A549 (cell line): ENCODE measurements around the gene TRIM54. TPM values are rescaled to one million over a fixed set of nuclear protein-coding genes. Genes with fewer than 3 reads are reported as not detected.

Experiments
- ATAC-seq, 2 experiments: fragments of 200-7000 bp in 1 of 2; fragments of >200 bp in 1 of 2; cut with Nextera tagmentation in 1 of 2; cut with Tn5 transposase in 1 of 2; 3 replicates each; pipeline versions ENCODE4 v1.8.0 to v1.9.1; 2018 to 2020; ENCODE audit warnings: mild to moderate bottlenecking in 1 of 2, moderate library complexity in 1 of 2
- CTCF ChIA-PET: fragments of 300-600 bp; sonication (Branson Sonifier 250); formaldehyde crosslinking; extraction: SDS; loops from one replicate; lab custom pipeline; 2021; ENCODE audit warnings: antibody characterized with exemption, inconsistent platforms; lab: Yijun Ruan, JAX
- POLR2A ChIA-PET: fragments of 350-600 bp; formaldehyde crosslinking; extraction: SDS; loops from one replicate; lab custom pipeline; 2021; ENCODE audit warnings: antibody characterized with exemption, inconsistent platforms; lab: Yijun Ruan, JAX
- DNase-seq, 2 experiments: peaks; one replicate each; pipeline versions ENCODE4 v3.0.0 to v3.0.0-alpha.2; 2011 to 2016; ENCODE audit warnings: low read depth in 1 of 2, low spot score in 1 of 2
- FAIRE-seq: peaks from 2 replicates; lab custom pipeline; 2011; peaks lifted over from hg19 to GRCh38; lab: Jason Lieb, UNC
- H3K27ac ChIP-seq, 2 experiments: fragments of >200 bp; sonication (Bioruptor Twin); formaldehyde crosslinking; 3 replicates each; pipeline ENCODE4 v1.5.1; 2016 to 2017
- H3K4me1 ChIP-seq: fragments of >200 bp; sonication (Bioruptor Twin); formaldehyde crosslinking; 3 replicates; pipeline ENCODE4 v1.6.1; 2016
- H3K4me2 ChIP-seq: fragments of >200 bp; sonication (Bioruptor Twin); formaldehyde crosslinking; 3 replicates; pipeline ENCODE4 v1.6.1; 2016
- H3K4me3 ChIP-seq: fragments of >200 bp; sonication (Bioruptor Twin); formaldehyde crosslinking; 3 replicates; pipeline ENCODE4 v1.5.1; 2016
- H3K9me3 ChIP-seq: fragments of >200 bp; sonication (Bioruptor Twin); formaldehyde crosslinking; 3 replicates; pipeline ENCODE4 v1.6.1; 2016
- ATOH8 ChIP-seq: fragments of 250-450 bp; sonication (Bioruptor Pico); IDR thresholded peaks from 2 replicates; pipeline ENCODE4 v1.5.0; 2020; ENCODE audit warnings: low read depth, mild to moderate bottlenecking, moderate library complexity
- BCL3 ChIP-seq: fragments of >200 bp; sonication (Bioruptor Twin); formaldehyde crosslinking; IDR thresholded peaks from 3 replicates; pipeline ENCODE4 v1.6.1; 2016
- CEBPB ChIP-seq, 2 experiments: fragments of >200 bp in 1 of 2; sonication (Bioruptor Twin) in 1 of 2; formaldehyde crosslinking in 1 of 2; IDR thresholded peaks; 2 replicates each; pipeline ENCODE4 v1.6.1; 2012 to 2016
- EHMT2 ChIP-seq: fragments of 200-600 bp; sonication (generic); IDR thresholded peaks from 2 replicates; pipeline ENCODE4 v1.6.1; 2016; ENCODE audit warnings: antibody characterized with exemption, low read depth, mild to moderate bottlenecking, moderate library complexity
- FOSL2 ChIP-seq, 2 experiments: fragments of 450-650 bp in 1 of 2; fragments of >200 bp in 1 of 2; sonication (Bioruptor Twin) in 1 of 2; formaldehyde crosslinking; IDR thresholded peaks; 2 replicates each; pipeline versions ENCODE4 v1.5.0 to v1.6.1; 2016 to 2020; ENCODE audit warnings: mild to moderate bottlenecking in 1 of 2, moderate library complexity in 1 of 2
- HDAC2 ChIP-seq: fragments of 200-600 bp; sonication (generic); IDR thresholded peaks from 2 replicates; pipeline ENCODE4 v1.6.1; 2016
- HES2 ChIP-seq: fragments of >200 bp; sonication (Bioruptor Twin); formaldehyde crosslinking; IDR thresholded peaks from 2 replicates; pipeline ENCODE4 v1.6.1; 2016
- HEYL ChIP-seq: fragments of 250-450 bp; sonication (Bioruptor Pico); IDR thresholded peaks from 2 replicates; pipeline ENCODE4 v1.8.0; 2021; ENCODE audit warnings: mild to moderate bottlenecking, moderate library complexity
- HOXA7 ChIP-seq: fragments of 250-450 bp; sonication (Bioruptor Pico); IDR thresholded peaks from 2 replicates; pipeline ENCODE4 v1.5.0; 2020; ENCODE audit warnings: mild to moderate bottlenecking, moderate library complexity
- JUN ChIP-seq, 2 experiments: fragments of >200 bp; sonication (Bioruptor Twin); formaldehyde crosslinking; IDR thresholded peaks; 2 replicates in 1 of 2; 3 replicates in 1 of 2; pipeline ENCODE4 v1.6.1; 2016 to 2017
- KDM5A ChIP-seq: fragments of 200-600 bp; sonication (generic); IDR thresholded peaks from 2 replicates; pipeline ENCODE4 v1.6.1; 2016; ENCODE audit warnings: antibody characterized with exemption, mild to moderate bottlenecking
- MYC ChIP-seq: IDR thresholded peaks from 2 replicates; pipeline ENCODE4 v1.6.1; 2012; ENCODE audit warnings: mild to moderate bottlenecking, inconsistent platforms, low read length, improper control_type of control experiment, borderline replicate concordance
- PBX3 ChIP-seq: IDR thresholded peaks from 2 replicates; pipeline ENCODE4 v1.6.1; 2012
- POLR2A ChIP-seq: IDR thresholded peaks from 2 replicates; pipeline ENCODE4 v1.6.1; 2012; ENCODE audit warnings: mild to moderate bottlenecking, low read length
- POLR2AphosphoS2 ChIP-seq: conservative IDR thresholded peaks from 2 replicates; pipeline ENCODE4 v1.6.1; 2012; ENCODE audit warnings: low read length, improper control_type of control experiment, inconsistent platforms
- RFX5 ChIP-seq: fragments of 450-650 bp; IDR thresholded peaks from 2 replicates; pipeline ENCODE4 v1.7.1; 2014; ENCODE audit warnings: antibody characterized with exemption, mild to moderate bottlenecking, moderate library complexity
- TFCP2L1 ChIP-seq: fragments of 250-450 bp; sonication (Bioruptor Pico); IDR thresholded peaks from 2 replicates; pipeline ENCODE4 v1.5.0; 2021; ENCODE audit warnings: mild to moderate bottlenecking
- USF2 ChIP-seq: fragments of 450-650 bp; IDR thresholded peaks from 2 replicates; pipeline ENCODE4 v1.6.1; 2014; ENCODE audit warnings: antibody characterized with exemption
- ZNF302 ChIP-seq: fragments of 250-450 bp; sonication (Bioruptor Pico); IDR thresholded peaks from 2 replicates; pipeline ENCODE4 v1.9.0; 2021; ENCODE audit warnings: inconsistent platforms, mild to moderate bottlenecking, moderate library complexity
- WGBS: methylation state at CpG from one replicate; pipeline ENCODE4 v1.1.6; 2017; ENCODE audit errors: missing lambda C conversion rate; 5-methylcytosine and 5-hydroxymethylcytosine counted together
- polyA plus RNA-seq, 4 experiments: library from polyadenylated mRNA; depleted of rRNA in 3 of 4; stranded (reverse); fragments of >200 nt; fragmentation: RNase III in 1 of 4; extraction: RNeasy Plus Mini Kit Qiagen cat#74134 plus additional on column Dnase treatment in 1 of 4; gene quantifications; 2 replicates in 3 of 4; 3 replicates in 1 of 4; pipeline ENCODE4 v1.2.3, GENCODE V29; 2011 to 2017

The TRIM54 gene
- polyA plus RNA-seq, 2 of the 4 experiments (the other 2 are of a cell fraction), result 0.13 to 0.14 TPM

- Histone ChIP-seq H3K4me3 (peak overlapping the region; percentile 58), H3K4me1 (peaks cover 31% of the 10 kb centered on the region), H3K9me3 (no peaks in the 10 kb centered on the region), H3K4me2 (peak overlapping the region; percentile 82)
- WGBS, result 12% methylated on average over 5 of the region's 5 CpGs
- CTCF ChIA-PET, result interaction anchor here (0.7 to 12.8 kb wide), 10 partner anchors 14 to 252 kb away, joined by 3 to 171 read pairs (median 4); partner anchors contain the start of genes EIF2B4 and SNX17
- TF ChIP-seq EHMT2 (no peak), HOXA7 (CRISPR knock-in tag) (peak; percentile 60; the same call in 1 of the 2 replicates)
- TF ChIP-seq, all 56 proteins: peak for 1
- POLR2A ChIA-PET, result interaction anchor here (1.0 kb wide), 1 partner anchor 45 kb away, joined by 3 read pairs; no protein-coding TSS in a partner anchor
- peak in 1 of 2 experiments; percentile 0; a peak in 1 of 6 replicates for ATAC-seq
- no peak for FAIRE-seq
- DNase-seq, result no peak
- H3K27ac ChIP-seq, result peak overlapping the region; percentile 93 to 99
These were observed 41.5 kb downstream of the TRIM54 start for GRCh38 chr2:27323596-27324285.

- 95% methylated on average over 5 of the region's 5 CpGs for WGBS
These were observed 42.5 kb downstream of the TRIM54 start for GRCh38 chr2:27324720-27325119.

GRCh38 chr2:27335311-27335710, 53.1 kb downstream of the TRIM54 start:
- ChIA-PET CTCF (interaction anchor here (0.6 to 5.6 kb wide), 4 partner anchors 8 to 138 kb away, joined by 3 to 25 read pairs (median 4); partner anchors contain the start of genes EIF2B4 and SNX17), POLR2A (no interaction called here)
- no peak overlapping the region for H3K4me2 ChIP-seq
- no peaks in the 10 kb centered on the region for H3K9me3 ChIP-seq
- no peak for TF ChIP-seq ZNF302 (CRISPR knock-in tag)
- TF ChIP-seq HEYL (CRISPR knock-in tag), result no peak
- no peak for TF ChIP-seq HDAC2
- no peak for TF ChIP-seq JUN (IDR thresholded peaks at IDR 0.05)
- no peak for TF ChIP-seq USF2
- no peak for TF ChIP-seq FOSL2 (IDR thresholded peaks at IDR 0.05)
- TF ChIP-seq FOSL2 (CRISPR knock-in tag; IDR thresholded peaks at IDR 0.05), result no peak
- TF ChIP-seq PBX3, result no peak
- TF ChIP-seq HES2, result no peak
- no peak for TF ChIP-seq TFCP2L1 (CRISPR knock-in tag)
- TF ChIP-seq RFX5, result no peak
- TF ChIP-seq POLR2AphosphoS2, result no peak
- TF ChIP-seq ATOH8 (CRISPR knock-in tag), result no peak
- no peak for TF ChIP-seq MYC
- TF ChIP-seq BCL3, result no peak
- no peak for TF ChIP-seq KDM5A
- TF ChIP-seq HOXA7 (CRISPR knock-in tag), result no peak
- no peak for TF ChIP-seq POLR2A
- no peak for DNase-seq
- H3K4me1 ChIP-seq, result no peaks in the 10 kb centered on the region
- H3K4me3 ChIP-seq, result no peak overlapping the region
- ATAC-seq, result peak; percentile 16 to 50; a peak in 4 of 6 replicates
- WGBS, result 92% methylated on average over 3 of the region's 3 CpGs
- no peak for FAIRE-seq
- no peak overlapping the region for H3K27ac ChIP-seq

More at GRCh38 chr2:27324720-27325119, 42.5 kb downstream of the TRIM54 start:
- Histone ChIP-seq H3K4me2 (no peak overlapping the region), H3K27ac (no peak overlapping the region), H3K9me3 (no peaks in the 10 kb centered on the region), H3K4me1 (peaks cover 31% of the 10 kb centered on the region), H3K4me3 (no peak overlapping the region)
- TF ChIP-seq CEBPB (IDR thresholded peaks at IDR 0.05) (peak in 1 of 2 experiments; percentile 37; a peak in 1 of 4 replicates), KDM5A (no peak)
- no peak for DNase-seq
- ChIA-PET POLR2A (no interaction called here), CTCF (interaction anchor here (0.8 to 3.1 kb wide), 5 partner anchors 12 to 47 kb away, joined by 3 to 10 read pairs (median 4); partner anchors contain the start of gene SNX17)
- no peak for FAIRE-seq
- ATAC-seq, result no peak
